ENCODE data around the gene KIF1A. TPM values are rescaled to one million over a fixed set of nuclear protein-coding genes. Genes with fewer than 3 reads are reported as not detected.

Gene KIF1A
- total and polyA plus RNA-seq, 2 of the 13 experiments (the other 11 are each of a cell fraction or from before 2014, with no cell fraction given), result 0.01 TPM; not detected in 1

- TF ChIP-seq ZBTB39 (CRISPR knock-in tag; IDR thresholded peaks at IDR 0.05), result no peak
- TF ChIP-seq PPARG (CRISPR knock-in tag; conservative IDR thresholded peaks at IDR 0.05), result peak; percentile 55; the same call in 1 of the 2 replicates
- TF ChIP-seq TEAD2 (CRISPR knock-in tag; IDR thresholded peaks at IDR 0.05), result no peak
- peak; percentile 79 for TF ChIP-seq SALL1 (CRISPR knock-in tag; IDR thresholded peaks at IDR 0.05)
- TF ChIP-seq ZNF101 (CRISPR knock-in tag; IDR thresholded peaks at IDR 0.05; ENCODE audit: borderline replicate concordance, low read depth), result no peak
- TF ChIP-seq RELA (CRISPR knock-in tag; IDR thresholded peaks at IDR 0.05), result 0 out of 2 replicates have a peak, but pooled peaks have one; percentile 48
- no peak for TF ChIP-seq RFXANK (CRISPR knock-in tag; IDR thresholded peaks at IDR 0.05)
- TF ChIP-seq, protein P1, sequence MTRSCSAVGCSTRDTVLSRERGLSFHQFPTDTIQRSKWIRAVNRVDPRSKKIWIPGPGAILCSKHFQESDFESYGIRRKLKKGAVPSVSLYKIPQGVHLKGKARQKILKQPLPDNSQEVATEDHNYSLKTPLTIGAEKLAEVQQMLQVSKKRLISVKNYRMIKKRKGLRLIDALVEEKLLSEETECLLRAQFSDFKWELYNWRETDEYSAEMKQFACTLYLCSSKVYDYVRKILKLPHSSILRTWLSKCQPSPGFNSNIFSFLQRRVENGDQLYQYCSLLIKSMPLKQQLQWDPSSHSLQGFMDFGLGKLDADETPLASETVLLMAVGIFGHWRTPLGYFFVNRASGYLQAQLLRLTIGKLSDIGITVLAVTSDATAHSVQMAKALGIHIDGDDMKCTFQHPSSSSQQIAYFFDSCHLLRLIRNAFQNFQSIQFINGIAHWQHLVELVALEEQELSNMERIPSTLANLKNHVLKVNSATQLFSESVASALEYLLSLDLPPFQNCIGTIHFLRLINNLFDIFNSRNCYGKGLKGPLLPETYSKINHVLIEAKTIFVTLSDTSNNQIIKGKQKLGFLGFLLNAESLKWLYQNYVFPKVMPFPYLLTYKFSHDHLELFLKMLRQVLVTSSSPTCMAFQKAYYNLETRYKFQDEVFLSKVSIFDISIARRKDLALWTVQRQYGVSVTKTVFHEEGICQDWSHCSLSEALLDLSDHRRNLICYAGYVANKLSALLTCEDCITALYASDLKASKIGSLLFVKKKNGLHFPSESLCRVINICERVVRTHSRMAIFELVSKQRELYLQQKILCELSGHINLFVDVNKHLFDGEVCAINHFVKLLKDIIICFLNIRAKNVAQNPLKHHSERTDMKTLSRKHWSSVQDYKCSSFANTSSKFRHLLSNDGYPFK (CRISPR knock-in tag; IDR thresholded peaks at IDR 0.05; ENCODE audit: borderline replicate concordance), result 0 out of 2 replicates have a peak, but pooled peaks have one; percentile 47
- TF ChIP-seq ZNF766 (CRISPR knock-in tag; IDR thresholded peaks at IDR 0.05; ENCODE audit: borderline replicate concordance), result no peak
- TF ChIP-seq, protein P2, sequence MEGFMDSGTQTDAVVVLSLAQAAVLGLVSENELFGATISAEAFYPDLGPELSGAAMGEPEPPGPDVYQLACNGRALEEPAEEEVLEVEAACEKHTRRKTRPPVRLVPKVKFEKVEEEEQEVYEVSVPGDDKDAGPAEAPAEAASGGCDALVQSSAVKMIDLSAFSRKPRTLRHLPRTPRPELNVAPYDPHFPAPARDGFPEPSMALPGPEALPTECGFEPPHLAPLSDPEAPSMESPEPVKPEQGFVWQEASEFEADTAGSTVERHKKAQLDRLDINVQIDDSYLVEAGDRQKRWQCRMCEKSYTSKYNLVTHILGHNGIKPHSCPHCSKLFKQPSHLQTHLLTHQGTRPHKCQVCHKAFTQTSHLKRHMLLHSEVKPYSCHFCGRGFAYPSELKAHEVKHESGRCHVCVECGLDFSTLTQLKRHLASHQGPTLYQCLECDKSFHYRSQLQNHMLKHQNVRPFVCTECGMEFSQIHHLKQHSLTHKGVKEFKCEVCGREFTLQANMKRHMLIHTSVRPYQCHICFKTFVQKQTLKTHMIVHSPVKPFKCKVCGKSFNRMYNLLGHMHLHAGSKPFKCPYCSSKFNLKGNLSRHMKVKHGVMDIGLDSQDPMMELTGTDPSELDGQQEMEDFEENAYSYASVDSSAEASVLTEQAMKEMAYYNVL (CRISPR knock-in tag; IDR thresholded peaks at IDR 0.05; ENCODE audit: borderline replicate concordance), result no peak; the same call in 1 of the 2 replicates
- TF ChIP-seq GATAD2A (CRISPR knock-in tag; IDR thresholded peaks at IDR 0.05), result peak; percentile 65
- no peak for TF ChIP-seq MATR3 (CRISPR knock-in tag; IDR thresholded peaks at IDR 0.05)
- TF ChIP-seq ZNF335 (CRISPR knock-in tag; IDR thresholded peaks at IDR 0.05), result no peak
- TF ChIP-seq KAT2B (IDR thresholded peaks at IDR 0.05; ENCODE audit: borderline replicate concordance, low read depth, low read length), result no peak
- no peak for TF ChIP-seq ZBTB42 (CRISPR knock-in tag; IDR thresholded peaks at IDR 0.05)
- TF ChIP-seq ZNF616 (CRISPR knock-in tag; IDR thresholded peaks at IDR 0.05; ENCODE audit: low read depth), result no peak
- no peak for TF ChIP-seq ZNF251 (CRISPR knock-in tag; IDR thresholded peaks at IDR 0.05)
- TF ChIP-seq TP53 (CRISPR knock-in tag; conservative IDR thresholded peaks at IDR 0.05), result no peak
- TF ChIP-seq, protein P3, sequence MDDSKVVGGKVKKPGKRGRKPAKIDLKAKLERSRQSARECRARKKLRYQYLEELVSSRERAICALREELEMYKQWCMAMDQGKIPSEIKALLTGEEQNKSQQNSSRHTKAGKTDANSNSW (CRISPR knock-in tag; IDR thresholded peaks at IDR 0.05; ENCODE audit: borderline replicate concordance), result no peak
- TF ChIP-seq ZBTB21 (CRISPR knock-in tag; IDR thresholded peaks at IDR 0.05), result no peak
- TF ChIP-seq ZSCAN12 (CRISPR knock-in tag; IDR thresholded peaks at IDR 0.05), result no peak
- no peak for TF ChIP-seq TOPORS (CRISPR knock-in tag; IDR thresholded peaks at IDR 0.05)
- no peak for TF ChIP-seq RBM39 (IDR thresholded peaks at IDR 0.05; ENCODE audit: low read depth, low read length, poor library complexity, severe bottlenecking)
- TF ChIP-seq LCORL (IDR thresholded peaks at IDR 0.05), result no peak
- peak; percentile 72 for TF ChIP-seq LCORL (CRISPR knock-in tag; IDR thresholded peaks at IDR 0.05)
Observed at GRCh38 chr2:240851078-240851991, 31.3 kb upstream of the KIF1A start (continued).
